SU-DHL-6 (cell line): ENCODE measurements around the gene OPN1SW.

Experiments used
- CTCF ChIP-seq: fragments of 200-600 bp; sonication (generic); IDR thresholded peaks from one replicate; pipeline ENCODE4 v1.5.1; 2017; ENCODE audit warnings: antibody characterized with exemption, mild to moderate bottlenecking, low read length, moderate library complexity; ENCODE audit not compliant: insufficient read depth, poor library complexity, severe bottlenecking
- EZH2phosphoT487 ChIP-seq: fragments of 200-600 bp; sonication (generic), shearing (Covaris generic); conservative IDR thresholded peaks from 2 replicates; pipeline ENCODE4 v1.6.1; 2018; ENCODE audit warnings: mild to moderate bottlenecking, antibody characterized with exemption, low read length, moderate library complexity, mixed read lengths

- no peak for TF ChIP-seq CTCF
- no peak for TF ChIP-seq EZH2phosphoT487
Observed at GRCh38 chr7:128745706-128746105, 29.9 kb downstream of the OPN1SW start.
